ENCODE measurements around the gene PEX14.

The PEX14 gene

GRCh38 chr1:10597492-10598388 is 123.0 kb downstream of the PEX14 start:
- TF ChIP-seq, protein P1, sequence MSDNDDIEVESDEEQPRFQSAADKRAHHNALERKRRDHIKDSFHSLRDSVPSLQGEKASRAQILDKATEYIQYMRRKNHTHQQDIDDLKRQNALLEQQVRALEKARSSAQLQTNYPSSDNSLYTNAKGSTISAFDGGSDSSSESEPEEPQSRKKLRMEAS (IDR thresholded peaks at IDR 0.05; ENCODE audit: low read depth, low read length) = no peak
- TF ChIP-seq, protein P2, sequence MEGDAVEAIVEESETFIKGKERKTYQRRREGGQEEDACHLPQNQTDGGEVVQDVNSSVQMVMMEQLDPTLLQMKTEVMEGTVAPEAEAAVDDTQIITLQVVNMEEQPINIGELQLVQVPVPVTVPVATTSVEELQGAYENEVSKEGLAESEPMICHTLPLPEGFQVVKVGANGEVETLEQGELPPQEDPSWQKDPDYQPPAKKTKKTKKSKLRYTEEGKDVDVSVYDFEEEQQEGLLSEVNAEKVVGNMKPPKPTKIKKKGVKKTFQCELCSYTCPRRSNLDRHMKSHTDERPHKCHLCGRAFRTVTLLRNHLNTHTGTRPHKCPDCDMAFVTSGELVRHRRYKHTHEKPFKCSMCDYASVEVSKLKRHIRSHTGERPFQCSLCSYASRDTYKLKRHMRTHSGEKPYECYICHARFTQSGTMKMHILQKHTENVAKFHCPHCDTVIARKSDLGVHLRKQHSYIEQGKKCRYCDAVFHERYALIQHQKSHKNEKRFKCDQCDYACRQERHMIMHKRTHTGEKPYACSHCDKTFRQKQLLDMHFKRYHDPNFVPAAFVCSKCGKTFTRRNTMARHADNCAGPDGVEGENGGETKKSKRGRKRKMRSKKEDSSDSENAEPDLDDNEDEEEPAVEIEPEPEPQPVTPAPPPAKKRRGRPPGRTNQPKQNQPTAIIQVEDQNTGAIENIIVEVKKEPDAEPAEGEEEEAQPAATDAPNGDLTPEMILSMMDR (IDR thresholded peaks at IDR 0.05; ENCODE audit: low read depth, low read length) = no peak
- TF ChIP-seq MYC (IDR thresholded peaks at IDR 0.05; ENCODE audit: low read depth, low read length) (no peak), POLR2A (IDR thresholded peaks at IDR 0.05; ENCODE audit: extremely low read depth, insufficient read length) (no peak)
- H3K4me3 ChIP-seq (ENCODE audit: low read depth, low read length) = no peak overlapping the region

GRCh38 chr1:10598389-10598702 is 123.6 kb downstream of the PEX14 start:
- no peak overlapping the region for H3K4me3 ChIP-seq (ENCODE audit: low read depth, low read length)
- TF ChIP-seq MYC (IDR thresholded peaks at IDR 0.05; ENCODE audit: low read depth, low read length) = no peak
- no peak for TF ChIP-seq POLR2A (IDR thresholded peaks at IDR 0.05; ENCODE audit: extremely low read depth, insufficient read length)
- TF ChIP-seq, protein P2 (IDR thresholded peaks at IDR 0.05; ENCODE audit: low read depth, low read length) = no peak
- TF ChIP-seq, protein P1 (IDR thresholded peaks at IDR 0.05; ENCODE audit: low read depth, low read length) = no peak
- DNase-seq (ENCODE audit: low read depth) = peak; percentile 14

More at GRCh38 chr1:10597492-10598388, 123.0 kb downstream of the PEX14 start:
- no peak for DNase-seq (ENCODE audit: low read depth)

GRCh38 chr1:10599194-10599861 is 124.6 kb downstream of the PEX14 start:
- no peak for DNase-seq (ENCODE audit: low read depth)
- TF ChIP-seq, protein P2 (IDR thresholded peaks at IDR 0.05; ENCODE audit: low read depth, low read length) = no peak
- TF ChIP-seq POLR2A (IDR thresholded peaks at IDR 0.05; ENCODE audit: extremely low read depth, insufficient read length) (no peak), MYC (IDR thresholded peaks at IDR 0.05; ENCODE audit: low read depth, low read length) (no peak)
- TF ChIP-seq, protein P1 (IDR thresholded peaks at IDR 0.05; ENCODE audit: low read depth, low read length) = no peak
- H3K4me3 ChIP-seq (ENCODE audit: low read depth, low read length) = no peak overlapping the region

GRCh38 chr1:10601342-10602070 is 126.8 kb downstream of the PEX14 start:
- H3K4me3 ChIP-seq (ENCODE audit: low read depth, low read length) = no peak overlapping the region
- no peak for TF ChIP-seq MYC (IDR thresholded peaks at IDR 0.05; ENCODE audit: low read depth, low read length)
- TF ChIP-seq, protein P2 (IDR thresholded peaks at IDR 0.05; ENCODE audit: low read depth, low read length) = no peak
- TF ChIP-seq, protein P1 (IDR thresholded peaks at IDR 0.05; ENCODE audit: low read depth, low read length) = no peak
- TF ChIP-seq POLR2A (IDR thresholded peaks at IDR 0.05; ENCODE audit: extremely low read depth, insufficient read length) = no peak
- no peak for DNase-seq (ENCODE audit: low read depth)

DNA sequence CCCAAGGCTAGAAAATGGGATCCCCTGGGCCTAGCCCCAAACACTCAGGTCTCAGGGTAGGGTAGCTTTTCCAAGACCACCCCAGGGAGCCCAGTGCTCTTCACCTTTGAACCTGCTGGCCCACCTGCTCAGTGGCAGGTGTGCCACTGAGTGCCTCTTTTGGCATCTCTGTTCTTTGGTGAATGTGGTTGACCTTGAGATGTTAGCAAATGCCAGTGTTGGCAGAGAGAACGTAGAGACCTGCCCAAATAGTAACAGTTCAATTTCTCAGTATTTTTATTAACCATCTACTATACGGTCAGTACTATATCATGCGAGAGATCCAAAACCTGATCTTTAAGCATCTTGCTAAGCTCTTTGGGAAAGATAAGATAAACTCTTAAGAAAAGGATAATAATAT is 128.2 kb downstream of the PEX14 start:
- no peak overlapping the region for H3K4me3 ChIP-seq (ENCODE audit: low read depth, low read length)
- no peak for DNase-seq (ENCODE audit: low read depth)
- TF ChIP-seq, protein P2 (IDR thresholded peaks at IDR 0.05; ENCODE audit: low read depth, low read length) = no peak
- TF ChIP-seq, protein P1 (IDR thresholded peaks at IDR 0.05; ENCODE audit: low read depth, low read length) = no peak
- TF ChIP-seq POLR2A (IDR thresholded peaks at IDR 0.05; ENCODE audit: extremely low read depth, insufficient read length) = no peak
- no peak for TF ChIP-seq MYC (IDR thresholded peaks at IDR 0.05; ENCODE audit: low read depth, low read length)
